Measurements from ENCODE around the gene ADSS1.

GRCh38 chr14:104689881-104690711 lies 33.9 kb upstream of the ADSS1 start:
- TF ChIP-seq CTCF (IDR thresholded peaks at IDR 0.05) (no peak), ZFX (IDR thresholded peaks at IDR 0.05; ENCODE audit: borderline replicate concordance) (no peak)
